Measurements from ENCODE around the gene ACTL10.
"Not testable (repeated sequence)": the region's sequence is repeated elsewhere in the genome, so short reads cannot be mapped to it uniquely, and the experiment has no call there.

DNA sequence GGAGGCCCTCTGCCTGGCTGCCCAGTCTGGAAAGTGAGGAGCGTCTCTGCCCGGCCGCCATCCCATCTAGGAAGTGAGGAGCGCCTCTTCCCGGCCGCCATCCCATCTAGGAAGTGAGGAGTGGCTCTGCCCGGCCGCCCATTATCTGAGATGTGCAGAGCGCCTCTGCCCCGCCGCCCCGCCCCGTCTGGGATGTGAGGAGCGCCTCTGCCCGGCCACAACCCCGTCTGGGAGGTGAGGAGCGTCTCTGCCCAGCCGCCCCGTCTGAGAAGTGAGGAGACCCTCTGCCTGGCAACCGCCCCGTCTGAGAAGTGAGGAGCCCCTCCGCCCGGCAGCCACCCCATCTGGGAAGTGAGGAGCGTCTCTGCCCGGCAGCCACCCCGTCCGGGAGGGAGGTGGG lies 32.2 kb downstream of the ACTL10 start:
- TF ChIP-seq, protein P1, sequence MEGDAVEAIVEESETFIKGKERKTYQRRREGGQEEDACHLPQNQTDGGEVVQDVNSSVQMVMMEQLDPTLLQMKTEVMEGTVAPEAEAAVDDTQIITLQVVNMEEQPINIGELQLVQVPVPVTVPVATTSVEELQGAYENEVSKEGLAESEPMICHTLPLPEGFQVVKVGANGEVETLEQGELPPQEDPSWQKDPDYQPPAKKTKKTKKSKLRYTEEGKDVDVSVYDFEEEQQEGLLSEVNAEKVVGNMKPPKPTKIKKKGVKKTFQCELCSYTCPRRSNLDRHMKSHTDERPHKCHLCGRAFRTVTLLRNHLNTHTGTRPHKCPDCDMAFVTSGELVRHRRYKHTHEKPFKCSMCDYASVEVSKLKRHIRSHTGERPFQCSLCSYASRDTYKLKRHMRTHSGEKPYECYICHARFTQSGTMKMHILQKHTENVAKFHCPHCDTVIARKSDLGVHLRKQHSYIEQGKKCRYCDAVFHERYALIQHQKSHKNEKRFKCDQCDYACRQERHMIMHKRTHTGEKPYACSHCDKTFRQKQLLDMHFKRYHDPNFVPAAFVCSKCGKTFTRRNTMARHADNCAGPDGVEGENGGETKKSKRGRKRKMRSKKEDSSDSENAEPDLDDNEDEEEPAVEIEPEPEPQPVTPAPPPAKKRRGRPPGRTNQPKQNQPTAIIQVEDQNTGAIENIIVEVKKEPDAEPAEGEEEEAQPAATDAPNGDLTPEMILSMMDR (IDR thresholded peaks at IDR 0.05): not testable (repeated sequence)
- not testable (repeated sequence) for TF ChIP-seq POLR2A, POLR2AphosphoS5, EP300 (IDR thresholded peaks at IDR 0.05)
